HepG2 (cell line): ENCODE measurements around the gene HES7. TPM values are rescaled to one million over a fixed set of nuclear protein-coding genes. Genes with fewer than 3 reads are reported as not detected.

Source experiments
- MAF1 ChIP-seq: sonication (generic); formaldehyde crosslinking; IDR thresholded peaks from 2 replicates; pipeline ENCODE4 v1.5.0; 2020; ENCODE audit warnings: missing genetic modification reagents, borderline replicate concordance
- ZNF709 ChIP-seq: sonication (generic); formaldehyde crosslinking; IDR thresholded peaks from 2 replicates; pipeline ENCODE4 v1.5.0; 2020; ENCODE audit warnings: mild to moderate bottlenecking, missing genetic modification reagents
- ZNF782 ChIP-seq: sonication (generic); formaldehyde crosslinking; IDR thresholded peaks from 2 replicates; pipeline ENCODE4 v1.4.0; 2020; ENCODE audit warnings: missing genetic modification reagents, mild to moderate bottlenecking, borderline replicate concordance
- ZNF788 ChIP-seq: sonication (generic); formaldehyde crosslinking; IDR thresholded peaks from 2 replicates; pipeline ENCODE4 v1.5.0; 2020; ENCODE audit warnings: mild to moderate bottlenecking, missing genetic modification reagents, borderline replicate concordance
- polyA plus RNA-seq, 8 experiments: library from polyadenylated mRNA; depleted of rRNA in 3 of 8; stranded (reverse) in 7 of 8; unstranded in 1 of 8; fragments of >200 nt; fragmentation: Illumina TruSeq in 4 of 8; extraction: Trizol in 4 of 8; gene quantifications; 2 replicates each; pipeline versions ENCODE4 v1.2.1 to v1.2.3, GENCODE V29; 2011 to 2016; ENCODE audit warnings: low read depth in 4 of 8, missing spikeins in 1 of 8, mixed read lengths in 1 of 8; ENCODE audit not compliant: insufficient read depth in 1 of 8
- total RNA-seq, 5 experiments: library from RNA; depleted of rRNA; stranded (reverse); fragments of >200 nt; fragmentation: Illumina TruSeq; extraction: Trizol; gene quantifications; 2 replicates each; pipeline ENCODE4 v1.2.3, GENCODE V29; 2016; ENCODE audit warnings: low read depth in 1 of 5
- TF ChIP-seq, protein P1 (sequence below): sonication (generic); formaldehyde crosslinking; IDR thresholded peaks from 2 replicates; pipeline ENCODE4 v1.4.0; 2020; ENCODE audit warnings: missing genetic modification reagents, mild to moderate bottlenecking, borderline replicate concordance
- TF ChIP-seq, protein P2 (sequence below): sonication (generic); formaldehyde crosslinking; conservative IDR thresholded peaks from 2 replicates; pipeline ENCODE4 v1.4.0; 2020; ENCODE audit warnings: mild to moderate bottlenecking, missing genetic modification reagents, moderate library complexity
- TF ChIP-seq, protein P3 (sequence below): sonication (generic); formaldehyde crosslinking; IDR thresholded peaks from 2 replicates; pipeline ENCODE4 v1.5.1; 2020; ENCODE audit warnings: mild to moderate bottlenecking, moderate library complexity, missing genetic modification reagents

The HES7 gene
- total and polyA plus RNA-seq, 2 of the 13 experiments (the other 11 are each of a cell fraction or from before 2014, with no cell fraction given), result not detected

DNA sequence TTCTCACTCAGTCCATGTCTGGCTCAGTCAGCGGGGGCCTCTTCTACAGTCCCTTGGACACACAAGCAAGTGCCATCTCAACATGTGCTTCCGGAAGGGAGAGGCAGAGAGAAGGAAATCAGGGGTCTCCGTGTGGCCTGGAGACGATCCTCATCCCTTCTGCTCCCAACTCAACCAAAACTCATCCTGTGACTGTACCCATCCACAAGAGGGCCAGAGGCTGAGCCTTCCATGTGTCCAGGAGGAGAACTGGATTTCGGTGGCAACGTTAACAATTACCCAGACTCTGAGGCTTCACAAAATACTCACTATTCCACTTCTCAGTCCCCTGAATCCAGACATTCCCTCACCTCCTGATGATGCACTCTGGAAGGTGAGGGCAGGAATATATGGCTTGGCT, 28.5 kb downstream of the HES7 start (continued):
- TF ChIP-seq, protein P1, sequence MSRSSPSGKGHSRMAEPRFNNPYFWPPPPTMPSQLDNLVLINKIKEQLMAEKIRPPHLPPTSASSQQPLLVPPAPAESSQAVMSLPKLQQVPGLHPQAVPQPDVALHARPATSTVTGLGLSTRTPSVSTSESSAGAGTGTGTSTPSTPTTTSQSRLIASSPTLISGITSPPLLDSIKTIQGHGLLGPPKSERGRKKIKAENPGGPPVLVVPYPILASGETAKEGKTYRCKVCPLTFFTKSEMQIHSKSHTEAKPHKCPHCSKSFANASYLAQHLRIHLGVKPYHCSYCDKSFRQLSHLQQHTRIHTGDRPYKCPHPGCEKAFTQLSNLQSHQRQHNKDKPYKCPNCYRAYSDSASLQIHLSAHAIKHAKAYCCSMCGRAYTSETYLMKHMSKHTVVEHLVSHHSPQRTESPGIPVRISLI (CRISPR knock-in tag), result no peak
- TF ChIP-seq, protein P2, sequence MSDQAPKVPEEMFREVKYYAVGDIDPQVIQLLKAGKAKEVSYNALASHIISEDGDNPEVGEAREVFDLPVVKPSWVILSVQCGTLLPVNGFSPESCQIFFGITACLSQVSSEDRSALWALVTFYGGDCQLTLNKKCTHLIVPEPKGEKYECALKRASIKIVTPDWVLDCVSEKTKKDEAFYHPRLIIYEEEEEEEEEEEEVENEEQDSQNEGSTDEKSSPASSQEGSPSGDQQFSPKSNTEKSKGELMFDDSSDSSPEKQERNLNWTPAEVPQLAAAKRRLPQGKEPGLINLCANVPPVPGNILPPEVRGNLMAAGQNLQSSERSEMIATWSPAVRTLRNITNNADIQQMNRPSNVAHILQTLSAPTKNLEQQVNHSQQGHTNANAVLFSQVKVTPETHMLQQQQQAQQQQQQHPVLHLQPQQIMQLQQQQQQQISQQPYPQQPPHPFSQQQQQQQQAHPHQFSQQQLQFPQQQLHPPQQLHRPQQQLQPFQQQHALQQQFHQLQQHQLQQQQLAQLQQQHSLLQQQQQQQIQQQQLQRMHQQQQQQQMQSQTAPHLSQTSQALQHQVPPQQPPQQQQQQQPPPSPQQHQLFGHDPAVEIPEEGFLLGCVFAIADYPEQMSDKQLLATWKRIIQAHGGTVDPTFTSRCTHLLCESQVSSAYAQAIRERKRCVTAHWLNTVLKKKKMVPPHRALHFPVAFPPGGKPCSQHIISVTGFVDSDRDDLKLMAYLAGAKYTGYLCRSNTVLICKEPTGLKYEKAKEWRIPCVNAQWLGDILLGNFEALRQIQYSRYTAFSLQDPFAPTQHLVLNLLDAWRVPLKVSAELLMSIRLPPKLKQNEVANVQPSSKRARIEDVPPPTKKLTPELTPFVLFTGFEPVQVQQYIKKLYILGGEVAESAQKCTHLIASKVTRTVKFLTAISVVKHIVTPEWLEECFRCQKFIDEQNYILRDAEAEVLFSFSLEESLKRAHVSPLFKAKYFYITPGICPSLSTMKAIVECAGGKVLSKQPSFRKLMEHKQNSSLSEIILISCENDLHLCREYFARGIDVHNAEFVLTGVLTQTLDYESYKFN (CRISPR knock-in tag), result no peak
- TF ChIP-seq ZNF782 (CRISPR knock-in tag) (no peak), MAF1 (CRISPR knock-in tag) (no peak), ZNF709 (no peak), ZNF788 (no peak)
- TF ChIP-seq, protein P3, sequence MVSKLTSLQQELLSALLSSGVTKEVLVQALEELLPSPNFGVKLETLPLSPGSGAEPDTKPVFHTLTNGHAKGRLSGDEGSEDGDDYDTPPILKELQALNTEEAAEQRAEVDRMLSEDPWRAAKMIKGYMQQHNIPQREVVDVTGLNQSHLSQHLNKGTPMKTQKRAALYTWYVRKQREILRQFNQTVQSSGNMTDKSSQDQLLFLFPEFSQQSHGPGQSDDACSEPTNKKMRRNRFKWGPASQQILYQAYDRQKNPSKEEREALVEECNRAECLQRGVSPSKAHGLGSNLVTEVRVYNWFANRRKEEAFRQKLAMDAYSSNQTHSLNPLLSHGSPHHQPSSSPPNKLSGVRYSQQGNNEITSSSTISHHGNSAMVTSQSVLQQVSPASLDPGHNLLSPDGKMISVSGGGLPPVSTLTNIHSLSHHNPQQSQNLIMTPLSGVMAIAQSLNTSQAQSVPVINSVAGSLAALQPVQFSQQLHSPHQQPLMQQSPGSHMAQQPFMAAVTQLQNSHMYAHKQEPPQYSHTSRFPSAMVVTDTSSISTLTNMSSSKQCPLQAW, result no peak
